ENCODE results near the gene PPP1R10.

Gene PPP1R10

GRCh38 chr6:30613251-30614043, 3.6 kb downstream of the PPP1R10 start:
- no peak overlapping the region for H3K4me3 ChIP-seq (ENCODE audit: insufficient read depth, low read length, poor library complexity, severe bottlenecking)
- H3K9ac ChIP-seq (ENCODE audit: low read length) = 0 out of 2 replicates have a peak overlapping the region, but pooled peaks have one; percentile 93
- H4K20me1 ChIP-seq (ENCODE audit: low read depth, low read length) = no peaks in the 10 kb centered on the region; the same call in 1 of the 2 replicates
- peaks cover 26% of the 10 kb centered on the region for H3K36me3 ChIP-seq (ENCODE audit: low read length)
- H3K9me3 ChIP-seq (ENCODE audit: insufficient read depth, low read length) = no peaks in the 10 kb centered on the region
- no peaks in the 10 kb centered on the region for H3K9me2 ChIP-seq (replicated peaks; ENCODE audit: insufficient read depth, low read length)
- H3F3A ChIP-seq (ENCODE audit: insufficient read depth) = peaks cover 60% of the 10 kb centered on the region
- peaks cover 42% of the 10 kb centered on the region for H3K79me2 ChIP-seq (ENCODE audit: insufficient read depth, low read length)
- H3K27me3 ChIP-seq (ENCODE audit: low read length) = no peaks in the 10 kb centered on the region
- H3K4me2 ChIP-seq (ENCODE audit: low read depth, low read length, poor library complexity, severe bottlenecking) = peak overlapping the region; percentile 88
- H3K27ac ChIP-seq (ENCODE audit: low read depth, low read length) = peak overlapping the region; percentile 91; the same call in 1 of the 2 replicates
- H2AFZ ChIP-seq (ENCODE audit: low read depth, low read length, severe bottlenecking) = no peak overlapping the region
- no peak for TF ChIP-seq EZH2phosphoT487 (conservative IDR thresholded peaks at IDR 0.05; ENCODE audit: low read length)
- no peak for TF ChIP-seq CTCF (IDR thresholded peaks at IDR 0.05; ENCODE audit: insufficient read depth, low read length, poor library complexity, severe bottlenecking)

GRCh38 chr6:30612687-30613248, 4.3 kb downstream of the PPP1R10 start:
- Histone ChIP-seq H3K79me2 (ENCODE audit: insufficient read depth, low read length) (peaks cover 36% of the 10 kb centered on the region), H3K9ac (ENCODE audit: low read length) (no peak overlapping the region), H3K27me3 (ENCODE audit: low read length) (no peaks in the 10 kb centered on the region), H3K9me2 (replicated peaks; ENCODE audit: insufficient read depth, low read length) (no peaks in the 10 kb centered on the region), H3K27ac (ENCODE audit: low read depth, low read length) (no peak overlapping the region), H3F3A (ENCODE audit: insufficient read depth) (peaks cover 60% of the 10 kb centered on the region), H3K4me2 (ENCODE audit: low read depth, low read length, poor library complexity, severe bottlenecking) (peak overlapping the region; percentile 1), H3K4me3 (ENCODE audit: insufficient read depth, low read length, poor library complexity, severe bottlenecking) (no peak overlapping the region), H2AFZ (ENCODE audit: low read depth, low read length, severe bottlenecking) (no peak overlapping the region), H3K36me3 (ENCODE audit: low read length) (peaks cover 26% of the 10 kb centered on the region), H3K9me3 (ENCODE audit: insufficient read depth, low read length) (no peaks in the 10 kb centered on the region), H4K20me1 (ENCODE audit: low read depth, low read length) (no peaks in the 10 kb centered on the region; the same call in 1 of the 2 replicates)
- TF ChIP-seq CTCF (IDR thresholded peaks at IDR 0.05; ENCODE audit: insufficient read depth, low read length, poor library complexity, severe bottlenecking) (no peak), EZH2phosphoT487 (conservative IDR thresholded peaks at IDR 0.05; ENCODE audit: low read length) (no peak)

- Histone ChIP-seq H3K79me2 (ENCODE audit: insufficient read depth, low read length) (peaks cover 36% of the 10 kb centered on the region), H2AFZ (ENCODE audit: low read depth, low read length, severe bottlenecking) (no peak overlapping the region), H3K9ac (ENCODE audit: low read length) (no peak overlapping the region), H4K20me1 (ENCODE audit: low read depth, low read length) (no peaks in the 10 kb centered on the region; the same call in 1 of the 2 replicates), H3K27ac (ENCODE audit: low read depth, low read length) (no peak overlapping the region), H3F3A (ENCODE audit: insufficient read depth) (peaks cover 64% of the 10 kb centered on the region), H3K4me3 (ENCODE audit: insufficient read depth, low read length, poor library complexity, severe bottlenecking) (no peak overlapping the region), H3K9me3 (ENCODE audit: insufficient read depth, low read length) (no peaks in the 10 kb centered on the region), H3K27me3 (ENCODE audit: low read length) (no peaks in the 10 kb centered on the region), H3K9me2 (replicated peaks; ENCODE audit: insufficient read depth, low read length) (no peaks in the 10 kb centered on the region), H3K4me2 (ENCODE audit: low read depth, low read length, poor library complexity, severe bottlenecking) (peak overlapping the region; percentile 1), H3K36me3 (ENCODE audit: low read length) (peaks cover 32% of the 10 kb centered on the region)
- TF ChIP-seq EZH2phosphoT487 (conservative IDR thresholded peaks at IDR 0.05; ENCODE audit: low read length) = no peak
- TF ChIP-seq CTCF (IDR thresholded peaks at IDR 0.05; ENCODE audit: insufficient read depth, low read length, poor library complexity, severe bottlenecking) = no peak
Observed at GRCh38 chr6:30612213-30612612, 4.8 kb downstream of the PPP1R10 start.
